AG04449 (cell line): Measurements from ENCODE around the gene SCARB1.

Experiments
- CTCF ChIA-PET: fragments of 350-600 bp; formaldehyde crosslinking; extraction: SDS; loops from one replicate; lab custom pipeline; 2021; ENCODE audit warnings: antibody characterized with exemption; lab: Yijun Ruan, JAX
- POLR2A ChIA-PET: fragments of 400-600, 350-600 bp; formaldehyde crosslinking; extraction: SDS; loops from one replicate; lab custom pipeline; 2020; ENCODE audit warnings: antibody characterized with exemption, inconsistent platforms; lab: Yijun Ruan, JAX
- DNase-seq: peaks from one replicate; pipeline ENCODE4 v3.0.0-alpha.2; 2010; ENCODE audit warnings: low read depth, low spot score
- H3K4me3 ChIP-seq: 2 replicates; pipeline ENCODE4 v1.5.1; 2011; ENCODE audit warnings: low read depth, mild to moderate bottlenecking, control low read depth, low read length
- CTCF ChIP-seq: IDR thresholded peaks from one replicate; pipeline ENCODE4 v1.5.1; 2011; ENCODE audit warnings: mild to moderate bottlenecking, moderate library complexity, low read length, control low read depth, inconsistent platforms; ENCODE audit not compliant: insufficient read depth; ENCODE audit errors: missing control alignments

The SCARB1 gene

GRCh38 chr12:124852329-124852831 is 11.3 kb downstream of the SCARB1 start:
- TF ChIP-seq CTCF, result no peak
- no peak for DNase-seq

DNA sequence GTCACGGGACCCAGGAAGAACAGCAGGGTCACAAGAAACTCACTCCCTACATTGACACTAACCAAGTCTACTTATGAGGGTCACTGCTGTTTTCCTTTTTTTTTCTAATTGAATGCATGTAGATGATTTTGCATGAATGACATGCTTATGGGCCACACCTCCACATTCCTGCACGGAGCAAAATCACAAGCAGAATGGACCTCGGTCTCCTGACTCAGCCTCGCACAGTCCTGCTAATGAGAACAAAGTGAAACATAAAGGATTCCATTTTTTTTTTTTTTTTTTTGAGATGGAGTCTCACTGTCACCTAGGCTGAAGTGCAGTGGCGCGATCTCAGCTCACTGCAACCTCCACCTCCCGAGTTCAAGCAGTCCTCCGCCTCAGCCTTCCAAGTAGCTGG is 12.3 kb downstream of the SCARB1 start:
- POLR2A ChIA-PET, result no interaction called here
- TF ChIP-seq CTCF, result no peak
- no peak overlapping the region for H3K4me3 ChIP-seq
- CTCF ChIA-PET, result no interaction called here
- no peak for DNase-seq

More at GRCh38 chr12:124852329-124852831, 11.3 kb downstream of the SCARB1 start:
- ChIA-PET CTCF (no interaction called here), POLR2A (no interaction called here)
- no peak overlapping the region for H3K4me3 ChIP-seq

DNA sequence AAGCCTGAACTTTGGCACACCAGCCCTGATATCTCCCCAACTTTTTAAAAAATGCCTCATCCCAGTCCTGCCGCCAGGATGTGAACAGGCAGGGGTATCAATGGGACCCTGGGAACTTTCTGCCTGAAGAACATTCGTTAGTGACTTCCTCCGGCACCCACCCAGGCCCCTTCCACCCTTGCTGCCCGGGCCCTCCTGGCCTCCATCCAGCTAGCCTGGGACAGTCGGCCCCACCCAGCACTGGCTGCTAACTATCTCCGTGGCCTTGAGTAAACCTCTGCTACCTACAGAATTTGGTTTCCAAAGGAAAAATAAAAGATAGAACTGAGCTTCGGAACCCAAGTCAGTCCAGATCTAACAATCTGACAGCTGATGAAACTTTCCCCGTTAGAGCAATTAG is 14.3 kb downstream of the SCARB1 start:
- CTCF ChIA-PET, result no interaction called here
- DNase-seq, result no peak
- no peak for TF ChIP-seq CTCF
- H3K4me3 ChIP-seq, result no peak overlapping the region
- POLR2A ChIA-PET, result no interaction called here

DNA sequence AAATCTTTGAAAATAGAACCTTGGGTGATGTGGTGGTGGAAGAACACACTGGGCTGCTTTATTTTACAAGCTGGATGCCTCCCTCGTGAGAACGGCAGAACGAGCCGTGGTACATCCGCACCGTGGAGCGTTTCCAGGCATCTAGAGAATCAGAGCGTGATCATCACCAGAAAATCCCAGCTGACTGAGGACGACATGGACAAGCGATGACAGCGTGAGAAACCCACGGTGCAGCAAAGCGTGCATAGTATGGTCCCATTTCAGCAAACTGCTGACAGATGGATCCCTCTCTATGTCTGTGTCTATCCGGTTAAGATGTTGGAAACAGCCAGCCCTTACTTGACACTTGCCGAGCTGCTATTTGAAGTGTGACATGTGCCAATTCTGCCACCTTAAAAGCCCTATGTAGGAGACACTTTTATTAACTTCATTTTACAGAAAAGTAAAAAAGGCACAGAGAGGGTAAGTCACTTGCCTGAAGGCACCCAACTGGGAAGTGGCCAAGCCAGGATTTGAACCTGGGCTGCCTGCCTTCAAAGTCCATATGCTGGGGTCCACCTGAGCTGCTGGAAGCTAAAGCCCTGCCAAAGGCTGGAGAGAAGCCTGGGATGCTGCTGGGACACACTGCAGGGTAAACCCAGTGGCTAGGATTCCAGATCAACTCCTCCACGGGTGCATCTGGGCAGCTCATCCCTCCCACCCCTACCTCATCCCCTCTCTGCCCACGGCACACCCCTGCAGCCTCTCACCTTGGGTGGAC is 14.9 kb downstream of the SCARB1 start:
- CTCF ChIA-PET, result interaction anchor here (0.7 to 0.8 kb wide), 2 partner anchors 10 to 41 kb away, joined by 3 to 4 read pairs; no protein-coding TSS in a partner anchor
- DNase-seq, result no peak
- no peak overlapping the region for H3K4me3 ChIP-seq
- POLR2A ChIA-PET, result no interaction called here
- no peak for TF ChIP-seq CTCF

GRCh38 chr12:124847113-124848074 is 16.3 kb downstream of the SCARB1 start:
- no peak for DNase-seq
- TF ChIP-seq CTCF, result no peak
- H3K4me3 ChIP-seq, result no peak overlapping the region
- ChIA-PET CTCF (no interaction called here), POLR2A (no interaction called here)
